Fibroblast of peridontal ligament (primary cell): ENCODE data around the gene VPS16.
A peak's percentile ranks its signal among the peaks of the same experiment; 100 is the strongest.
"Not testable (repeated sequence)": the region's sequence is repeated elsewhere in the genome, so short reads cannot be mapped to it uniquely, and the experiment has no call there.

Experiments
- DNase-seq: peaks from one replicate; pipeline ENCODE4 v3.0.0-alpha.2; 2010; ENCODE audit errors: extremely low read depth

VPS16 gene

DNA sequence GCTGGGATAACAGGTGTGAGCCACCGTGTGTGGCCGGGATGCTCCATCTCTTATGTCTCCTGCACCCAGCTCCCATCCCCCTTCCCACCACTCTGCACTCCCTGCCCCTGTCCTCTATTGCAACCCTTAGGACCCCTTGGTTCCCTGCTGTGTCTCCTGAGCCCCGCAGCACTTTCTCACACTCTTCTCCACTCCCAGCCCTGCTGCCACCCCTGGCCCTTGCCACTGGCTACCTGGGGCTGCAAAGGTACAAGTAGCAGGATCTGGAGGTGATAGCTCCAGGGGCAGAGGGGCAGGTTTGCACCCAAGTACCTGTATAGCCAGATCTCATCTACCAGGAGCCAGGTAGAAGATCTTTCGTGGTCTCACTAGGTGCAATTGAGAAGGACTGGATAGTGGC, 33.5 kb upstream of the VPS16 start:
- DNase-seq, result no peak

DNA sequence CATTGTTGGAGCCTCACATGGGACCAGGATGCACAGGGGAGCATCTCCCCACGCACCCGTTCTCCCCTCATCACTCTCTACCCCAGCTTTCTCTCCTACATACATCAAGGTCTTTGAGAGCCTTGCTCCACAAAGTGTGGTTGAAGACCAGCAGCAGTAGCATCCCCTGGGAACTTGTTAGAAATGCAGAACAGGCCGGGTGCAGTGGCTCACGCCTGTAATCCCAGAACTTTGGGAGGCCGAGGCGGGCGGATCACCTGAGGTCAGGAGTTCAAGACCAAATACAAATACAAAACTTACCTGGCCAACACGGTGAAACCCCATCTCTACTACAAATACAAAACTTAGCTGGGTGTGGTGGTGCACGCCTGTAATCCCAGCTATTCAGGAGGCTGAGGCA, 32.6 kb upstream of the VPS16 start:
- DNase-seq, result not testable (repeated sequence)

DNA sequence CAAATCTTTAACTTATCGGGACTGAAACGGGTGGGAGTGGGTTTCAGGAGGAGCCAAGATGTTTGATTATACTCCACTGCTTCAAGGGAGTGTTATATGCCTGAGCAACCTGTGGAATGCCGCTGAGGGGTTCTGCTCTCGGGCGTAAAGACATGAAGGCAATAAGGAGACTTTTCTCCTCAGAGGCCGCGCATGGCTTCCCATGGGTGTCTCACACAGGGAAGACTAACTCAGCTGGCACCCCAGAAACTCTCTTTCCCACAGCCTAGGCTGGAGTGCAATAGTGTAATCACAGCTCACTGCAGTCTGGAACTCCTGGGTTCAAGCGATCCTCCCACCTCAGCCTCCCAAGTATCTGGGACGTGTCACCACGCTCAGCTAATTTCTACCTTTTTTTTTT, 30.9 kb upstream of the VPS16 start:
- no peak for DNase-seq

DNA sequence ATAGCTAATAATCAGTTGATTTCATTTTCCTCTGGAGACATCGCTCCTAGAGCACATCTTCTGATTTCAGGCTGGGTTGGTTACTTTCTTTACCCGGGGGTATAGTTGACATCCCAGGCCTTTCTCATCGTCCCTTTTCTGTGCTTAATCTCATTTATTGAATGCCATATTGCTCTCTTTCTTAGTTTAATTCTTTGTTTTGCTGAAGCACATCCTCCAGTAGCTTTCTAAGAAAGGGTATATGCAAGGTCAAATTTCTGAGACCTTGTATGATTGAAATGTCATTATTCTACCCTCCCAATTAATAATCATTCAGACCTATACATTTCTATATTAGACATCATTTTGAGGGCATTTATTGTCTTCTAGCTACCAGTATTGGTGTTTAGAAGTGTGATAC, 28.4 kb upstream of the VPS16 start:
- no peak for DNase-seq

DNA sequence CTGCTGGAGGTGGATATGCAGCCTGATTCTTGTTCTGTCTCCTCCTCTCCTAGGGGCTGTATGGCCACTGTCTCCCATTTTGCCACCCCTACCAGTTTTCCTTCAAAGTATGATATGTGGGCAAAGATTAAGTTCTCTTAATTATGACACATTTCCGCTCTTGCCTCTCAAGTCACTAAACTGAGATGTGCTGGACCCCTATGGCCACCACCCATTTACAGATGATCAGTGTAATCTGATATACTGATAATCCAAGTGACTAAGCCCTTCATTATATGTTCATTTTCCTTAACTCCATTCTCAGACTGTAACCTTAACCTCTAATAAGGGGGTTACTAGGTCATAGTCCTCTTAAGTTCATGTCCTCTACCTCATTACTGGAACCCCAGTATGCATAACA, 26.5 kb upstream of the VPS16 start:
- no peak for DNase-seq

DNA sequence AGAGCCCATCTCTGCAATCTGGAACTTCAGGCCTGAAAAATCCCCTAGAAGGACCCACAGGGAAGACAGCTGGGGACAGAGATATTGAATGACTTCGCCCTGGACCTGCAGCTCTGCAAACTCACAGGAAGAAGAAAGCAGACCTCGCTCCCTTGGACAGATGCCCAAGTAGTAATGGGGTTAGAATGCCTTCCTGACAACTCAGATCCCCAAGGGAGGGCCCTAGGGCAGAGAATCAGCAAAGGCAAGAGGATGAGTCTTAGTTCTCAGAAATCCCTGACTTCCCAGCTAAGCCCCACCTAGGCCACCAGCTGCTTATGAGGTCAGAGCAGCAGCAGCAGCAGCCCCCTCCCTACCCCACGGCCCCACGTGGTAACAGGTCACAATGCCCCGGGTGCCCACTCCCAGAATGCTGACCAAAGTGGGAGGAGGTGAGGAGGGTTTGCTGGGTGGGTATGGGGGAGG, 25.9 kb upstream of the VPS16 start, which contains the start of gene C20orf141:
Gene C20orf141, plus strand, starts transcription at position 401 of the 465 bp plus-strand sequence. CDS start 198 bp downstream, outside the sequence.
- peak; percentile 99 for DNase-seq

DNA sequence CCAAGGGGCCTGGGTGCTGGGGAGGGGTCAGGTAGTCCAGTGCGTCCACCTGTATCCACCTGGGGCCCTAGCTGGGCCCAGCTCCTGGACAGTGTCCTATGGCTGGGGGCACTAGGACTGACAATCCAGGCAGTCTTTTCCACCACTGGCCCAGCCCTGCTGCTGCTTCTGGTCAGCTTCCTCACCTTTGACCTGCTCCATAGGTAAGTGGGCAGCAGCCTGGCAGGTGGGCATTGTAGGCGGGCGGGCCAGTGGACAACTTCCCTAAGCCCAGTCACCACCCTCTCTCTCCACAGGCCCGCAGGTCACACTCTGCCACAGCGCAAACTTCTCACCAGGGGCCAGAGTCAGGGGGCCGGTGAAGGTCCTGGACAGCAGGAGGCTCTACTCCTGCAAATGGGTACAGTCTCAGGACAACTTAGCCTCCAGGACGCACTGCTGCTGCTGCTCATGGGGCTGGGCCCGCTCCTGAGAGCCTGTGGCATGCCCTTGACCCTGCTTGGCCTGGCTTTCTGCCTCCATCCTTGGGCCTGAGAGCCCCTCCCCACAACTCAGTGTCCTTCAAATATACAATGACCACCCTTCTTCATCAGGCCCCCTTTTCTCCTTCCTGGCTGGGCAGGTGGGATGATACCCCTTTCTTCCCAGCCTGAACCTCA, 25.2 kb upstream of the VPS16 start:
- no peak for DNase-seq

DNA sequence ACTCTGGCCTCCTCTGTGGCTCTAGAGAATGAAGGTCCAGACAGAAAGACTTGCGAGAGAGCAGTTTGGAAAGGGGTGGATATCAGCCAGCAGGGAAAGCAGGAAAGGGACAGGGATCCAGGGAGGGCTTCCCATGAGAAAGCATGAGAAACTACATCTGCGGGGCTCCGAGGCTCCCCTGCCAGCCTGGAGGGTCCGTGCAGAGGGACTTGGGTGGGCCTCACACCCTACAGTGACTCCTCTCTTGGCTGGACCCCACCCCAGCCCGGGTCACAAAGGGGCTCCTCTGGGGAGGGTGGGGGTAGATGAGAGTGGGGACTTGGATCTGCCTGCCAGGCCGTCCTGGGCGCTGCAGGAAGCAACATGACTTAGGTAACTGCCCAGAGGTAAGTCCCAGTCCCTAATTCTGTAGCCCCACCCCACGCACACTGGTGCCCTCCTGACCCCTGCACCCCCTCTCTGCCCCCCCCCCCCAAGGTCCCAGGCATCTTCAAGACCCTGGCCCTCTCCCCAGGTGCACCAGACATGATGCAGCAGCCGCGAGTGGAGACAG, 24.4 kb upstream of the VPS16 start, which contains the start of gene TMEM239:
Gene TMEM239, plus strand, starts transcription at position 335 of the 553 bp plus-strand sequence. Its CDS starts 191 bp downstream, at position 526.
- DNase-seq, result no peak

DNA sequence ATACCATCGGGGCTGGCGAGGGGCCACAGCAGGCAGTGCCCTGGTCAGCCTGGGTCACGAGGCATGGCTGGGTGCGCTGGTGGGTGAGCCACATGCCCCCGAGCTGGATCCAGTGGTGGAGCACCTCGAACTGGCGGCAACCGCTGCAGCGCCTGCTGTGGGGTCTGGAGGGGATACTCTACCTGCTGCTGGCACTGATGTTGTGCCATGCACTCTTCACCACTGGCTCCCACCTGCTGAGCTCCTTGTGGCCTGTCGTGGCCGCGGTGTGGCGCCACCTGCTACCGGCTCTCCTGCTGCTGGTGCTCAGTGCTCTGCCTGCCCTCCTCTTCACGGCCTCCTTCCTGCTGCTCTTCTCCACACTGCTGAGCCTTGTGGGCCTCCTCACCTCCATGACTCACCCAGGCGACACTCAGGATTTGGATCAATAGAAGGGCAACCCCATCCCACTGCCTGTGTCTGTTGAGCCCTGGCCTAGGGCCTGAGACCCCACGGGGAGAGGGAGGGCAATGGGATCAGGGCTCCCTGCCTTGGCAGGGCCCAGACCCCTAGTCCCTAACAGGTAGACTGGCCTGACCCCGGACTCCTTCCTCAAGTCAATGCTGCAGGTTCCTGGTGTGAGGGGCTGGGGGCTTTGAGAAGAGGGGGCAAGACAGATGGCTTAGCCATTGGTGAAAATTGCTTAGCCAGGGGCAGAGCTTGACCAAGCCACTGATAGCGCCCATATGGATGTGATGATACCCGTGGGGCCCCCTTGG, 23.8 kb upstream of the VPS16 start:
- DNase-seq, result no peak

DNA sequence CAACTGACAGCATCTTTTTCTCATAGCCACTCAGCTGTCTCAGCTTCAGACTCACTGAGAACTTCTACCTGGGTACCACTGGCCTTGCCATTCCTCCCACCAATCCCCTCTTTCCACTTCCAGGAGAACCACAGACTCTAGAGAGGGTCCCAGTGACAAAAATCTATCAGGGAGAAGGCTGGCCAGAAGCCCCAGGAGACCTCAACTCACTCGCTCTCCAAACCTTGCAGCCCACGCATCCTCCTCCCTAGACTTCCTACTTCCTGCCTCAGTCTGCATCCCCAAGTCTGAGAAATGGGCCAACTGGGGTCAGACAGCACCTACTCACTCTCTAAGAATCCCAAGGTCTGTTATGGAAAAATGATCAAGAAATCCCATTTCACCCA, 23.2 kb upstream of the VPS16 start:
- DNase-seq, result no peak

DNA sequence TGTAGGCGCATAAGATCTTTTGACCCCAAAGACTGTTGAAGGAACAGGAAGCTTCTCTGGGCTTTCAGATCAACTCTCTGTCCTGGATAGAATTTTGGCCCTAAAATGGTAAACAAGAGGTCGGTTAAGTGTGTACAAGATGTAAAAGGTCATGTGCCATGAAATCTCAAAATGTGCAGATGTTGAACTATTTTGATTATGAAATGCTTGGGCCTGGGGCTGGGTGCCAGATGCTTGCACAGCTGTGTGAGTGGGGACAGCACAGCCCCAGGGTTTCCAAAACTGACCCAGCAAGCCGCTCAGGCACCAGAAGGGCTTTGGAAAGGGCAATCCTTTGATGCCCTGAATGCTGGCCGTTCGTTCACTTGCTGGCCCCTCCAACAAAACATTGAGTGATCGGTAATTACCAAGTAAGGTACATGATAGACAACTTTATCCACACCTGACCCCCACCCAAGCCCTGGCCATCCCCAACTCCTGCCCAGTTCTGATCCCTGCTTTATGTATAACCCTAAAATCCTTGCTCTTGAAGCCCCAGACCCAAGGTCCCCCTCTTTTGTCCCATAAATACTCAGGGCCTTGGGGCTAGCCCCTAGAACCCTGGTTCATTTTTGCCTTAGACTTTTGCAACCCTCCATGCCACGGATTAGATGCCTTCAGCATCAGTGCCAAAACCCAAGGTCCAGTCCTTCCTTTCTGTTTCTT, 22.5 kb upstream of the VPS16 start:
- DNase-seq, result no peak

DNA sequence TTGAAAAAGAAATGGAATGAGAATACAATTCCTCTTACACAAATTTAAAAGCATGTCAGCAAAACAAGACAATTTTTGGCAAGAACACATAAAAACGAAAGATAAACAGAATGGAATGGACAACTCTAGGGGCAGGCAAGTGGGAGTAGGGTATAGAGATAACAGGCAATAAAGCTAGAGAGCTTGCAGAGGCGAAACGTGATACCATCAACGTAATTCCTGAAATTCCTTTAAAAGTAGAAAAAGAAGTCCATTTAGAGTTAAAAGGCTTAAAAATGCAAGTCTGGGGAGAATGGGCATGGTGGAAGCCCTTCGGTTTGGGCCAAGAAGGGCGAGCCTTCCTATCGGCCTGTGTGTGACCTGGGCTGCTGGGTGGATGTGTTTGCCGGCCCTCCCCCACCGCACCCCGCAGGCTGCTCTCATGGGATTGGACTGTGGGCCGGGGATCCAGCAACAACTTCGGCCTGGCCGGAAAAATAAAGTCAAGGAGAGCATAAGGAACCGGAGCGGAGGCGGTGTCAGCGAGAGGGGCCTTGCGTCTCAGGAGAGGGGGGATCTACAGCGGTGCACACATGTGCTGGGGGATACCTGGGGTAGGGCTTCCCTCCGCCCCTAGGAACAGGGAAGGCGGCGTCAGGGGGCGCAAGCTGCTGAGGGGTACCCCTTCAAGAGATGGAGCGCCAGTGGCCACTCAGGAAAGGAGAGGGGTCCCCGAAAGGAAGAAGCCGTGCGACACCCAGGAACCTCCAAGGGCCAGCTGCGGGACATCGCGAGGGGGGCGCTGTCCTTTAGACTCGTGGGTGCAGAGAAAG, 20.3 kb upstream of the VPS16 start:
- peak; percentile 87 for DNase-seq

DNA sequence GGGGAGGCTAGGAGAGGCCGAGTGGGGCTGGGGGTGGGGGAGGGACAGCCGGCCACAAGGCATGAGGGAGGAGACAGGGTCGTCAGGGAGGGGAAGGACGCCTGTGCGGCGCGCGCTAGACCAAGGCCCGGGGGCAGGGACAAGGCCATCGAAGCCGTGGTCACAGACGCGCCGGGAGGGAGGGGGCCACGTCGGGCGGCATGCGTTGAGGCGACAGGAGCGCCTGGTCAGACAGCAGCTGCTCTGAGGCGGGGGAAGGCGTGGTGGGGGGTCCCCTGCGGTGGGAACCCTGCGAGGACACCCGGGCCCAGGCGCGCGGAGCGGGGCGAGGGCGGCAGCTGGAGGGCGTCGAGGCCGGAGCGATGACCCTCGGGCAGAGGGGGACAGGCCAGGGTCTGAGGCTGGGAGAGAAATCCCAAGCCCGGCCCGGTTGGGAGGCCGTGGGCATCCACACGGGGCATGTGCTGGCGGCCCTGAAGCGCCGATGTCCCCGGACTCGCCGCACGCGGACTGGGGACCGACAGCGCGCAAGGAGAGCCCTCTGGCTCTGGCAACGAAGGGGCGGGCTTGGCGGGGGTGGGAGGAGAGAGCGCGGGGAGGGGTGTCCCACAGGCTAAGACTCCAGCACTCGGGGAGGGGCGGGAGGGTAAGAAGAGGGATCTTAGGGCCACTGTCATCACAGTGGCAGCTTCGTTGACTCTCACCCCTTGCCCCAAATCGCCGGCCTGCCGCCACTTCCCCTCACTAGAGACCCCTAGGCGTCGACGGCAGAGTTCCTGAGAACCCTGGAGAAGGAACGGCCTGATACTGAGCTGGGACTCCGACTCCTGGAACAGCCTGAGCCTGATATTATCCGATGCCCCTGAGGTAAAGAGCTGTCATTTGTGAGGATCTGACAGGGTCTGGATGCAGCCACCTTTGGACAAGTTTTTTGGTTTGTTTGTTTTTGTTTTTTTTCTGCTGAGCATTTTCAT, 19.4 kb upstream of the VPS16 start:
- DNase-seq, result no peak

DNA sequence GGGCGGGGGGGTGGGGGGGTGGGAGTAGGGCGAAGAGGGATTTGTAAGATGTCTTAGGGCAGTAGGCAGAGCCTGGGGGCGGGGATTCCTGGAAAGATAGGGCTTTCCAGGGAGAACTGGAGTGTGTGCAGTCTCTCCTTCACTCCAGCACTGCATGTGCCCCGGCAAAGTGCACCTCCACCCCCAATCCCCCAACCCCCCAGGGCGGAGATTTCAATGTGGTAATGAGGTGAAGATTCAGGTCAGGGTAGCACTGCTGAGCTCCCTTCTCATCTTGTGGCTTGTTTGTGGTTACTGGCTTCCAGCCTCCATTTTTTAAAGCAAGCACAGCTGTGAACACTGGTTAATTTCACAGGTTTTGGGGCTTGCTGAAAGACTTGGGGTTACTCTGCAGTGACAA, 18.5 kb upstream of the VPS16 start:
- DNase-seq, result peak; percentile 65

DNA sequence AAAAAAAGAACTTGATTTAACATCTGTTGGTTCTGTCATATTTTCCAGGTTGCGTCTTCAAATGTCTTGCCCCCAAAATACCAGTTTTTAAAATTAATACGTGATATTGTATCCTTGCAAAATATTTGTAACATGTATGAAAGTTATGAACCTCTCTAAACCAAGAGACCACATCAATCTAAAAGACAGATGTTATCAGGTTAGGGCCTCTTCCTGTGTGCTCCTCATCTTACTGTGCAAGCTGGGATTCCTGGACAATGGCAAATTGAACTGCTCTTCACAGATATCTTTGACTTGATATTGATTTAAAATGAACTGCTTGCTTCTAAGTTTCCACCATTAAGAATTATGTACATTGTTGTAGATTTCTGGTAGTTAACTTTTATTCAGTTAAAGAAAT, 14.8 kb upstream of the VPS16 start:
- no peak for DNase-seq

DNA sequence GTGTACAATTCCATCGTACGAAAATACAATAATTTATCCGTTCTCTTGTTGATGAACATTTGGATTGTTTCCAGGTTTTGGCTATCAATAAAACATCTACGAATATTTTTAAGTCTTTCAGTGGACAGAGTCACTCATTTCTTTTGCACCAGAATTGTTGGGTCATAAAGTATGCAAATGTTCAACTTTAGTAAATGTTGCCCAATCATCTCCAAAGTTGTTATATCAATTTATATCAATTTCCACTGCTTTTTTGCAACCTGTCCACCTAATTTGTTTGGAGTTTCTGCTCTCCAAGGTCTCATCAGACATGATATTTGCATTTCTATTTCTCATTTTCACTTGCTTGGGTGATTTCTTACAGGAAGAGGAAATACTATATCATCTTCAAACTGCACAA, 13.9 kb upstream of the VPS16 start:
- DNase-seq, result no peak

DNA sequence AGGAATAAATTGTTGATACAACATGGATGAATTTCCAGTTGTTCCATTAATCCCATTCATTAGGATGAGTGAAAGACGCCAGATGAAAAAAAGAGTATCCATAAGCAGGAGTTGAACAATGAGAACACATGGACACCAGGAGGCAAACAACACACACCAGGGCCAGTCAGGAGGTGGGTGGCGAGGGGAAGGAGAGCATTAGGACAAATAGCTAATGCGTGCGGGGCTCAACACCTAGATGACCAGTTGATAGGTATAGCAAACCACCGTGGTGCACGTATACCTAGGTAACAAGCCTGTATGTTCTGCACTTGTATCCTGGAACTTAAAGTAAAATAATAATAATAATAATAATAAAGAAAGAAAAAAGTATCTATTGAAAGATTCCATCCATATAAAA, 11.2 kb upstream of the VPS16 start:
- DNase-seq, result no peak

DNA sequence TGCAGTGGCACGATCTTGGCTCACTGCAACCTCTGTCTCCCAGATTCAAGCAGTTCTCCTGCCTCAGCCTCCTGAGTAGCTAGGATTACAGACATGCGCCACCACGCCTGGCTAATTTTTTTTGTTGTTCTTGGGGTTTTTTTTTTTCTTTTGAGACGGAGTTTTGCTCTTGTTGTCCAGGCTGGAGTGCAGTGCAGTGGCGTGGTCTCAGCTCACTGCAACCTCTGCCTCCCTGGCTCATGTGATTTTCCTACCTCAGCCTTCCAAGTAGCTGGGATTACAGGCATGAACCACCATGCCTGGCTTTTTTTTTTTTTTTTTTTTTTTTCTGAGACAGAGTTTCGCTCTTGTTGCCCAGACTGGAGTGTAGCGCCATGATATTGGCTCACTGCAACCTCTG, 9.3 kb upstream of the VPS16 start:
- DNase-seq, result not testable (repeated sequence)

DNA sequence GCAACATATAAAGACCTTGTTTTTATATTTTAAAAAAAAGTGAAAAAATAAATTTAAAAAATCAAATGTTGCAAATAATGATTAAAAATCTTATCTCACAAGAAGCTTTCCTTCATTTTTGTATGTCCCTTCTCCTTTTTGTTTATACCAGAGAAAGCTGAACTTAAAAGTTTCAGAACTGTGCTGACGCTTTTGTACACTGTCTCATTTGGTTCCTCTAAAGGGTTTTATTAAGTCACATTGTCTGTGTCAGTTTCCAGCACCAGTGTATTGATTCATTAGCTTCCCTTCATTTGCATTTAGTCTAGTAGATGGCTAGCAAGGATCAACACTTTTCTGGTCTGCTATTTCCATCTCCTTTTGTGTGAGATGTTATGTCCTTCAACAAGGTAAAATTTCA, 6.8 kb upstream of the VPS16 start:
- DNase-seq, result no peak

DNA sequence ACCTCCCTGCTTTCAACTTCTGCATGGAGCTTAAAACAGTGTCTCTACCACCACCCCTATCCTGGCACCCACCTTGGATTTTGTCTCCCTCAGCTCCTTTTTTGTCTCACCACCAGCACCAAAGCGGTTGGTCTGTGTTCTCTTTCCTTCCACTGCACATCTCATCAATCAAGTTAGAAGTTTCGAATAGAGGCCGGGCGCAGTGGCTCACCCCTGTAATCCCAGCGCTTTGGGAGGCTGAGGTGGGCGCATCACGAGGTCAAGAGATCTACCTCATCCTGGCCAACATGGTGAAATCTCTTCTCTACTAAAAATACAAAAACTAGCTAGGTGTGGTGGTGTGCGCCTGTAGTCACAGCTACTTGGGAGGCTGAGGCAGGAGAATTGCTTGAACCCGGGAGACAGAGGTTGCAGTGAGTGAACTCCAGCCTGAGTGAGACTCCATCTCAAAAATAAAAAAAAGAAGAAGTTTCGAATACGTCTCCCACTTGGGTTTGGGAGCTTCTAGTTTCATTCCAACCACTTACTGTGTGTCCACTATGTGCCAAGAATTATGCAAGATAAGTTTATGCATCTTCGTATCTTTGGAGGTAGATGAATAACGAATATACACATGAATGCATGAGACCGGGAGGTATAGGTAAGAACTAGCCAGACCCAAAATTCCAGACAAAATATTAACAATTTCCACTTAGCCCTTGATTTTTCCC, 6.0 kb upstream of the VPS16 start:
- DNase-seq, result no peak
